T-helper 1 cell treated with Interleukin-12 subunit alpha and Interleukin-12 subunit beta and Interleukin-4 antibody, amounts not matched to agents 30 μg/mL and 1 μg/mL, for 36 hours (primary cell): ENCODE results near the gene DPAGT1.
"Not testable (repeated sequence)": the region's sequence is repeated elsewhere in the genome, so short reads cannot be mapped to it uniquely, and the experiment has no call there.

ENCODE experiments used
- H3K27ac Mint-ChIP-seq: one replicate; pipeline ENCODE4 v1.8.0; 2021; ENCODE audit warnings: mild to moderate bottlenecking, mixed read lengths
- H3K27me3 Mint-ChIP-seq: one replicate; pipeline ENCODE4 v1.8.0; 2021; ENCODE audit warnings: low read depth, mixed read lengths
- H3K36me3 Mint-ChIP-seq: one replicate; pipeline ENCODE4 v1.8.0; 2021; ENCODE audit warnings: low read depth, mixed read lengths
- H3K4me1 Mint-ChIP-seq: one replicate; pipeline ENCODE4 v1.8.0; 2021; ENCODE audit warnings: low read depth, mixed read lengths
- H3K4me3 Mint-ChIP-seq: one replicate; pipeline ENCODE4 v1.8.0; 2021; ENCODE audit warnings: mild to moderate bottlenecking, moderate library complexity, mixed read lengths
- H3K9me3 Mint-ChIP-seq: one replicate; pipeline ENCODE4 v1.8.0; 2021; ENCODE audit warnings: mixed read lengths

DPAGT1 gene

GRCh38 chr11:119108857-119109221, 7.2 kb upstream of the DPAGT1 start:
- Mint-ChIP-seq H3K36me3 (peaks cover 31% of the 10 kb centered on the region), H3K4me3 (peak overlapping the region; percentile 91), H3K4me1 (peaks cover 32% of the 10 kb centered on the region)

GRCh38 chr11:119108146-119108856, 6.6 kb upstream of the DPAGT1 start:
- Mint-ChIP-seq H3K36me3 (peaks cover 27% of the 10 kb centered on the region), H3K4me3 (peak overlapping the region; percentile 91), H3K27ac (peak overlapping the region; percentile 72), H3K27me3 (no peaks in the 10 kb centered on the region), H3K4me1 (peaks cover 34% of the 10 kb centered on the region), H3K9me3 (no peaks in the 10 kb centered on the region)

More at GRCh38 chr11:119108857-119109221, 7.2 kb upstream of the DPAGT1 start:
- Mint-ChIP-seq H3K9me3 (no peaks in the 10 kb centered on the region), H3K27me3 (no peaks in the 10 kb centered on the region), H3K27ac (peak overlapping the region; percentile 72)

- H3K27ac Mint-ChIP-seq = peak overlapping the region; percentile 72
- no peaks in the 10 kb centered on the region for H3K9me3 Mint-ChIP-seq
- peak overlapping the region; percentile 91 for H3K4me3 Mint-ChIP-seq
- H3K27me3 Mint-ChIP-seq = no peaks in the 10 kb centered on the region
- peaks cover 34% of the 10 kb centered on the region for H3K4me1 Mint-ChIP-seq
- peaks cover 23% of the 10 kb centered on the region for H3K36me3 Mint-ChIP-seq
These were observed 6.0 kb upstream of the DPAGT1 start for GRCh38 chr11:119107538-119108145.

- H3K4me3 Mint-ChIP-seq = peak within 1 kb of the TSS; percentile 91
- no peaks in the 10 kb centered on the region for H3K27me3 Mint-ChIP-seq
- H3K27ac Mint-ChIP-seq = peak within 1 kb of the TSS; percentile 91
- H3K9me3 Mint-ChIP-seq = no peaks in the 10 kb centered on the region
- H3K36me3 Mint-ChIP-seq = peaks cover 22% of the 10 kb centered on the region
- H3K4me1 Mint-ChIP-seq = peaks cover 34% of the 10 kb centered on the region
These were observed 5.2 kb upstream of the DPAGT1 start, which contains the start of gene C2CD2L for GRCh38 chr11:119106564-119107537. C2CD2L (plus strand) TSS chr11:119107344; CDS start chr11:119107742, 398 bp downstream.

DNA sequence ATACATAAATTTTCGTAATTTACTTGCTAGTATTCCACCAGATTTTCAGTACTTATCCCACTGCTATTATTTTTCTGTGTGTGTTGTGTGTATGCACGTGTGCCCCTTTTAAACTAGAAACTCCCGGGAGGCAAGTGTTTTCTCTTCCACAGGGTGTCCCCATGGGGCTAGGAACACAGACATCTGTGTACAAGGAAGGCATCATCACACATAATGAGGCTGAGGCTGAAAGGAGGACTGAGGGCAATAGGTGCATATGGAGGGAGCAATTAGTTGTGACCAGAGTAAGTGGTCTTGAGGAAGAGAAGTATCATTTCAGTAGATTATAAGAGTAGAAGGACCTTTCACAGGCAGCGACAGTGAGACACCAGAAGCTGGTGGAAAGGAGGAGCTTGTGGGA, 2.1 kb upstream of the DPAGT1 start:
- Mint-ChIP-seq H3K4me1 (peaks cover 32% of the 10 kb centered on the region), H3K27ac (peak overlapping the region; percentile 53), H3K36me3 (peaks cover 8% of the 10 kb centered on the region)

GRCh38 chr11:119103161-119103664, 1.6 kb upstream of the DPAGT1 start:
- not testable (repeated sequence) for H3K9me3 Mint-ChIP-seq, H3K27me3 Mint-ChIP-seq, H3K36me3 Mint-ChIP-seq
- Mint-ChIP-seq H3K4me3 (peak overlapping the region; percentile 21), H3K4me1 (peaks cover 30% of the 10 kb centered on the region), H3K27ac (peak overlapping the region; percentile 12)

More for the DNA sequence above, 2.1 kb upstream of the DPAGT1 start:
- Mint-ChIP-seq H3K4me3 (peak overlapping the region; percentile 8), H3K9me3 (no peaks in the 10 kb centered on the region), H3K27me3 (no peaks in the 10 kb centered on the region)

- H3K27me3 Mint-ChIP-seq = no peaks in the 10 kb centered on the region
- H3K4me3 Mint-ChIP-seq = peak overlapping the region; percentile 89
- H3K36me3 Mint-ChIP-seq = peaks cover 29% of the 10 kb centered on the region
- no peaks in the 10 kb centered on the region for H3K9me3 Mint-ChIP-seq
- H3K4me1 Mint-ChIP-seq = peaks cover 27% of the 10 kb centered on the region
- peak overlapping the region; percentile 97 for H3K27ac Mint-ChIP-seq
These were observed 477 bp downstream of the DPAGT1 start for GRCh38 chr11:119100994-119101758.

DNA sequence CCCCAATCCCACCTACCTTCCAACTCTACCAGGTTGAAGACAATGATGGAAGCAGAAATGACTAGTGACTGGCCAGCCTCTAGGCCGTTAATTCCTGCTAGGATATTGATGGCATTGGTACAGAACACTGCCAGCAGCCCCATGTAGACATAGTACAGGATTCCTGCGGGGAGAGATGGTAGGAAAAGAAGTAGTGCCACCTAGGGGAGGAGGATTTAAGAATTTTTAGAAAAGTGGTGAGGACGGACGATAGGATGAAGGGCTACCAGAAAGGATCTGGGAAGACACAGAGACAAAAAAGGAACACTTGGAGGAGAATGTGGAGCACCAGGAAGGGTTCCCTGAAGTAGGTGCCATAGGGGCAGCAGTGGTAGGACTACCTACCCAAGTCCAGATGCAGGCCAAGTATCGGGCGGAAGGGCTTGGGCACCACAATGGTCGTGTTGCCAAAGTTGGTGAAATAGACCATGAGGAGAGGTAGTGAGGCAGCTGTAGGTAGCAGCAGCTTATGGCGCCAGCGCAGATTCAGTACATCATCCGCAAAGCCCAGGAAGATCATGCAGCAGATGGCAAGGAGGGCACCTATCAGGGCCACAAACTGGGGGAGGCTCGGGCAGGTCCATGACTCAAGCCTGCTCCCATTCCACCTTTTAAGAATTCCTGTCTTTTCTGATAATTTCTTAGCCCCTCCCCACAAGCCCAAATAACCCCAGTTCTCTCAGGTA, 1.2 kb downstream of the DPAGT1 start:
- peak overlapping the region; percentile 78 for H3K27ac Mint-ChIP-seq
- peaks cover 31% of the 10 kb centered on the region for H3K4me1 Mint-ChIP-seq
- no peaks in the 10 kb centered on the region for H3K9me3 Mint-ChIP-seq
- peaks cover 1% of the 10 kb centered on the region for H3K27me3 Mint-ChIP-seq
- H3K4me3 Mint-ChIP-seq = peak overlapping the region; percentile 89
- H3K36me3 Mint-ChIP-seq = peaks cover 30% of the 10 kb centered on the region

GRCh38 chr11:119099711-119100110, 1.9 kb downstream of the DPAGT1 start:
- H3K27me3 Mint-ChIP-seq = peaks cover 3% of the 10 kb centered on the region
- H3K4me3 Mint-ChIP-seq = peak overlapping the region; percentile 89
- peaks cover 34% of the 10 kb centered on the region for H3K36me3 Mint-ChIP-seq
- no peaks in the 10 kb centered on the region for H3K9me3 Mint-ChIP-seq
- H3K27ac Mint-ChIP-seq = no peak overlapping the region
- peaks cover 32% of the 10 kb centered on the region for H3K4me1 Mint-ChIP-seq

- Mint-ChIP-seq H3K36me3 (peaks cover 56% of the 10 kb centered on the region), H3K27ac (peak overlapping the region; percentile 97)
These were observed 6.4 kb downstream of the DPAGT1 start for GRCh38 chr11:119095066-119095880.

DNA sequence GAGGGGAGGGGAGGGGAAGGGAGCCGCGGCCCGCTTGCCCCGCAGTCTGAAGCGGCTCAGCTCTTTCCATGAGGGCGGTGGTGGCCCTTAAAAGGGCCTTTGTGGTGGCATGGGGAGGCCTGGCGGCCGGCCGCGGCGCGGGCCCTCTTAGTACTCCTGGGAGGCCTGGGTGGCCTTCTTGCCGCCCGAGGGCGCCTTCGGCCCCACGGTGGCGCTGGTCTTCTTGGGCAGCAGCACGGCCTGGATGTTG, 6.9 kb downstream of the DPAGT1 start:
- peak overlapping the region; percentile 92 for H3K4me3 Mint-ChIP-seq
- peak overlapping the region; percentile 97 for H3K27ac Mint-ChIP-seq
- H3K9me3 Mint-ChIP-seq = no peaks in the 10 kb centered on the region
- H3K4me1 Mint-ChIP-seq = peaks cover 36% of the 10 kb centered on the region
- H3K27me3 Mint-ChIP-seq = peaks cover 3% of the 10 kb centered on the region
- peaks cover 53% of the 10 kb centered on the region for H3K36me3 Mint-ChIP-seq

More at GRCh38 chr11:119095066-119095880, 6.4 kb downstream of the DPAGT1 start:
- Mint-ChIP-seq H3K4me3 (peak overlapping the region; percentile 92), H3K4me1 (peaks cover 42% of the 10 kb centered on the region), H3K27me3 (peaks cover 3% of the 10 kb centered on the region), H3K9me3 (no peaks in the 10 kb centered on the region)

DNA sequence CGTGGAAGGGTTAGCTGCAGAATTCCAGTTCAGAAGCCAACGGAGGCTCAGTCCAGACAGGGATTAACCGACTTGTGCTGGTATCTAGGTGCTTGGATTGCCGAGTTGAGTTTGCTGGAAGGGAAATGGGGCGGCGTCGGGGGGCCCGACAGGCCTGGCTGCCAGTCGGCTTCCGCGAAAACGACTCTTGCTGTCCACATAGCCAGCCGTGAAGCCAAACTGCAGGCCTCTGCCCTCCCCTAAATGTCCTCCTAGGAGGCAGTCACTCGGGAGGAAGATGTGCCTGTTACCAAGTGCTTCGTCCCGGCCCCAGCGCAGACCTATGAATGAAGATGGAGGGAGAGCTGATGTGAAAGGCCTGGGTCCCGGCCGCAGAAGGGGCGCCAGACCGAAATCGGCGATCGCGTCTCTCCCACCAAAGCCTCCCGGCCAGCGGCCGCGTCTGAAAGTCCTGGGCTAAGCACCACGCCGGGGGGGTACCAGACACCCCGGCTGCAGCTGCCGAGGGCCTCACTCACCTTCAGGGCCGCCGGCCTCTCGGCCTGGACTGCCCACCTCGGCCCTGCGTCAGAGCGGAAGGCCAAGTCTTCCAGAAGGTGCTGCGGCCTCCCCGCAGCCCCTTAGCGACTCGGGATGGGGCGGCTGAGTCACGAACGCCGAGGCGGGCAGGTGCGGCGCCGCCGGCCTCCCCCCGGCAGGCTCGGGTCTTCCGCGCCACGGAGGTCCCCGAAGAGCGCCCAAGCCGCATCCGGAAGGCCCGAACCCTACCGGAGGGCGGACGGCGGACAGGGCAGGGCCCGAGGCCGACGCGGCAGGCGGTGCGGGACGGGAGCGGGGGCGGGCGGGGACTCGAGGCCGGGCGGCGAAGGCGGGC, 7.5 kb downstream of the DPAGT1 start:
- no peaks in the 10 kb centered on the region for H3K9me3 Mint-ChIP-seq
- peak overlapping the region; percentile 92 for H3K4me3 Mint-ChIP-seq
- peaks cover 3% of the 10 kb centered on the region for H3K27me3 Mint-ChIP-seq
- H3K27ac Mint-ChIP-seq = peak overlapping the region; percentile 97
- peaks cover 53% of the 10 kb centered on the region for H3K36me3 Mint-ChIP-seq
- H3K4me1 Mint-ChIP-seq = peaks cover 35% of the 10 kb centered on the region
